CD4-positive, CD25-positive, alpha-beta regulatory T cell (primary cell): ENCODE data around the gene PCNX4. TPM values are rescaled to one million over a fixed set of nuclear protein-coding genes. Genes with fewer than 3 reads are reported as not detected.
A peak's percentile ranks its signal among the peaks of the same experiment; 100 is the strongest.

Source experiments
- ATAC-seq, 2 donors: fragments of 150-1000 bp; cut with Tn5 transposase; one replicate each; pipeline ENCODE4 v1.10.0; 2021; ENCODE audit warnings: low read depth in 2 of 2, moderate number of reproducible peaks in 2 of 2, moderate library complexity in 1 of 2
- DNase-seq, 3 donors: peaks; one replicate each; pipeline versions ENCODE4 v3.0.0 to v3.0.0-alpha.2; 2012 to 2022; ENCODE audit warnings: mixed read lengths in 1 of 3
- H3K27ac ChIP-seq: one replicate; pipeline ENCODE4 v1.7.0; 2013; ENCODE audit warnings: mild to moderate bottlenecking, low read length; ENCODE audit not compliant: insufficient read depth, poor library complexity, severe bottlenecking
- H3K27me3 ChIP-seq: one replicate; pipeline ENCODE4 v1.7.0; 2013; ENCODE audit warnings: low read length; ENCODE audit not compliant: control insufficient read depth, insufficient read depth
- H3K36me3 ChIP-seq: one replicate; pipeline ENCODE4 v1.7.0; 2013; ENCODE audit warnings: mild to moderate bottlenecking, low read length, moderate library complexity; ENCODE audit not compliant: control insufficient read depth, insufficient read depth
- H3K4me1 ChIP-seq: 2 replicates; pipeline ENCODE4 v1.7.0; 2013; ENCODE audit warnings: mild to moderate bottlenecking, low read length; ENCODE audit not compliant: insufficient read depth, control insufficient read depth, poor library complexity, severe bottlenecking
- H3K4me3 ChIP-seq: one replicate; pipeline ENCODE4 v1.7.0; 2013; ENCODE audit warnings: low read depth, mild to moderate bottlenecking, low read length, moderate library complexity
- H3K9me3 ChIP-seq, 2 experiments: 1 replicate in 1 of 2; 2 replicates in 1 of 2; pipeline ENCODE4 v1.7.0; 2013; ENCODE audit warnings: low read length in 2 of 2, mild to moderate bottlenecking in 1 of 2, moderate library complexity in 1 of 2; ENCODE audit not compliant: control insufficient read depth in 2 of 2
- H3K27ac Mint-ChIP-seq, 3 donors: one replicate each; pipeline ENCODE4 v1.8.0; 2020 to 2022; ENCODE audit warnings: mild to moderate bottlenecking in 3 of 3, mixed read lengths in 3 of 3, moderate library complexity in 2 of 3
- H3K27me3 Mint-ChIP-seq: one replicate; pipeline ENCODE4 v1.8.0; 2022; ENCODE audit warnings: mild to moderate bottlenecking, mixed read lengths
- H3K36me3 Mint-ChIP-seq: one replicate; pipeline ENCODE4 v1.8.0; 2020; ENCODE audit warnings: mixed read lengths
- H3K4me1 Mint-ChIP-seq, 4 donors: one replicate each; pipeline ENCODE4 v1.8.0; 2020 to 2022; ENCODE audit warnings: mixed read lengths in 4 of 4, mild to moderate bottlenecking in 1 of 4
- H3K4me3 Mint-ChIP-seq, 4 donors: one replicate each; pipeline ENCODE4 v1.8.0; 2020 to 2022; ENCODE audit warnings: mild to moderate bottlenecking in 4 of 4, mixed read lengths in 4 of 4, moderate library complexity in 3 of 4
- H3K9me3 Mint-ChIP-seq, 7 donors: one replicate each; pipeline ENCODE4 v1.8.0; 2020 to 2022; ENCODE audit warnings: mixed read lengths in 7 of 7, mild to moderate bottlenecking in 3 of 7, moderate library complexity in 2 of 7
- polyA plus RNA-seq, 4 donors: library from polyadenylated mRNA; unstranded; fragments of 300-500 nt; fragmentation: Illumina TruSeq; gene quantifications; one replicate each; pipeline ENCODE4 v1.2.3, GENCODE V29; 2021
- total RNA-seq: library from RNA; stranded (reverse); gene quantifications from one replicate; pipeline ENCODE4 v1.2.3, GENCODE V29; 2022

The PCNX4 gene
- total and polyA plus RNA-seq, 5 donors from 2014 or later, result 14.1 to 34.7 (median 17.9) TPM

- Mint-ChIP-seq H3K27me3 (peaks cover 18% of the 10 kb centered on the region), H3K9me3 (peaks cover 0 to 7% (median 0%) of the 10 kb centered on the region in 7 donors), H3K36me3 (no peaks in the 10 kb centered on the region), H3K4me3 (no peak overlapping the region), H3K4me1 (peaks cover 0 to 2% (median 0%) of the 10 kb centered on the region in 4 donors), H3K27ac (no peak overlapping the region)
- no peaks in the 10 kb centered on the region for H3K9me3 ChIP-seq
- H3K4me3 ChIP-seq, result no peak overlapping the region
- H3K4me1 ChIP-seq, result no peaks in the 10 kb centered on the region
- no peaks in the 10 kb centered on the region for H3K36me3 ChIP-seq
- ATAC-seq, result no peak
- DNase-seq, result no peak
- H3K27ac ChIP-seq, result no peak overlapping the region
- peaks cover 24% of the 10 kb centered on the region for H3K27me3 ChIP-seq
These were observed 119.4 kb downstream of the PCNX4 start for GRCh38 chr14:60211153-60211552.

DNA sequence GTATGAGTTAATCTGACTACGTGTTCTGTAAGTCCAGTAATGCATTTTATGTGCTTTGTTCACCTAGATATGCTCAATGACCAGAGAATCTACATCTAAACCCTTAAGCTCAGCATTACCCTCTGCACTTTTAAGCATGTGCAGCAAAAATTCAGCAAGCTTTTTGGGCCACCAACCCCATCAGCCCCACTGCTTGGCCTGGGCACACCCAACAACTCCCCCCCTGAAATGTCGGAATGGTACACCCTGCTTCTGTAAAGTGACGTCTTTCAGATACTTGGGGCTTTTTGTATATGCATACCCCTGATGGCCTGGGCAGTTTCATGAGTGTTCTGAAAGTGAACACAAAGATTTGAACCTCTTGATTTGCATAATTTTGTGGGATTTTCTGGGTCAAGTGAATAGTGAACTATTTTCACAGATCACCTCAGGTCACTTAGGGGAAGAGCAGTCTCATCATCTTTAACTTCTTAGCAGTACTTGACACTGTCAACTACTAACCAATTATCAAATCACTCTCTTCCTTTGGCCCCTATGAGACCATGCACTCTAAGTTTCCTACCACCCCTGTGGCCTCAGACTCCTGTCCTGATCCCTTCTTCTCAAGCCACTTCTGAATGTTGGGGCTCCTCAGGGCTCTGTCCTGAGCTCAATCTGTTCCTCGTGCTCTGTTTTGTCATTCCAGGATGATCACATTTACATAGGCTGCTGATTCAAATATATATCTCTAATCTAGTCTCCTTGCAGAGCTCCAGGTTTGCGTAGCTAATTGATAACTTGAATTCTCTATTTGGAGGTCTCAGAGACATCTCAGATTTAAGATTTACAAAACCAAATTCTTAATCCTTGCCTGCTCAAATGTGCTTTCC lies 121.0 kb downstream of the PCNX4 start:
- H3K9me3 Mint-ChIP-seq, result peaks cover 0 to 7% (median 0%) of the 10 kb centered on the region in 7 donors
- H3K27ac Mint-ChIP-seq, result peak overlapping the region in 1 of 3 donors; percentile 10
- DNase-seq (no peak), ATAC-seq (no peak)
- H3K4me1 Mint-ChIP-seq, result no peaks in the 10 kb centered on the region
- no peaks in the 10 kb centered on the region for H3K36me3 Mint-ChIP-seq
- H3K27me3 ChIP-seq, result peaks cover 19% of the 10 kb centered on the region
- no peak overlapping the region for H3K27ac ChIP-seq
- no peak overlapping the region for H3K4me3 ChIP-seq
- H3K9me3 ChIP-seq, result no peaks in the 10 kb centered on the region
- peaks cover 15% of the 10 kb centered on the region for H3K27me3 Mint-ChIP-seq
- H3K4me1 ChIP-seq, result no peaks in the 10 kb centered on the region
- no peak overlapping the region for H3K4me3 Mint-ChIP-seq
- no peaks in the 10 kb centered on the region for H3K36me3 ChIP-seq

DNA sequence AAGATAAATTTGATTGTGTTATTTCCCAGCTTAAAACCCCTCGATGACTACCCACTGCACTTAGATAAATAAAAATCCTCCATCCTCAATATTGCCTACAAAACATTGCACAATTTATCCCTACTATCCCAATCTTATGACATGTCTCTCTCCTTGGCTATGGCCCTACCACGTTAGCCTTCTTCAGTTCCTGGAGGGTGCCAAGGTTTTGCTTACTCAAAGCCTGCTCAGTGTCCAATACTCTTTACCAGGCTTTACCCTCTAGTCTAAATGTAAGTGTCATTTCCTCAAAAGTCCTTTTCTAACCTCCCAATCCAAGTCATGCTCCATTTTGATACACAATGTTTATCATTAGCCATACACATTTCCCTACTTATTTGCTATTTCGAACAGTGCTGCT lies 122.3 kb downstream of the PCNX4 start:
- Histone ChIP-seq H3K27ac (no peak overlapping the region), H3K4me1 (no peaks in the 10 kb centered on the region), H3K4me3 (no peak overlapping the region), H3K9me3 (no peaks in the 10 kb centered on the region), H3K36me3 (no peaks in the 10 kb centered on the region), H3K27me3 (peaks cover 9% of the 10 kb centered on the region)
- Mint-ChIP-seq H3K27me3 (peaks cover 13% of the 10 kb centered on the region), H3K27ac (no peak overlapping the region), H3K9me3 (peaks cover 0 to 7% (median 0%) of the 10 kb centered on the region in 7 donors), H3K4me1 (no peaks in the 10 kb centered on the region), H3K4me3 (no peak overlapping the region), H3K36me3 (no peaks in the 10 kb centered on the region)
- ATAC-seq, result no peak
- no peak for DNase-seq

DNA sequence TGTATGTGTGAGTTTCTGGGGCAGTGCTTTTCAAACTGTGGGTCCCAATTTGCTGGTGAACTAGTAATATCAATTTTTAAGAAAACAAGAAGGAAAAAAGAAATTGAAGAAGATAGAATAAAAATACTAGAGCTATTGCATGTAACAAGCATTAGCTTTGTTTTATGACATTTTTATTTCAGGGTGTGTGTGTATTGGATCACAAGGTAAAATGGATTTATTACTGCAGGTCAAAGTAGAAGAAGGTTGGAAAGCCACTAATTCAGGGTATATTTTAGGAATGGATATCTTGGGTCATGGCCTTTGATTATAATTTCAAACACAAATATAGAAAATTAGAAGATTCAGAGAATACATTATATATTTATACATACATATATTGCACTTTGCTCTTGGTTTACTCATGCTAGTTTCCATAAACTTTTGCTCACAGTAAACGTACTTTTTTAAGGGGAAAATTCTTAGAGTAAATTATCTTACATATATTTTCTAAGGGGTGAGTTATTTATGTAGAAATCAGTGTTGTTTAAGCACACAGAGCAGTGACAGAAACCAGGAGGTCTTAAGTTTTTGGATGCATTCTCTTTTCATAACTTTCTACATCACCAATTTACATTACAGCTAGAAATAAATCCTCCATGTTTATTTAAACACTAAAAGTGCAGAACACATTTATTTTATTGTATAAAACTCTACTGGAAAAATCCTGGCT lies 122.8 kb downstream of the PCNX4 start:
- peaks cover 6% of the 10 kb centered on the region for H3K27me3 ChIP-seq
- H3K27ac ChIP-seq, result no peak overlapping the region
- H3K9me3 ChIP-seq, result no peaks in the 10 kb centered on the region
- no peaks in the 10 kb centered on the region for H3K4me1 ChIP-seq
- no peak overlapping the region for H3K4me3 ChIP-seq
- DNase-seq, result no peak
- H3K4me1 Mint-ChIP-seq, result no peaks in the 10 kb centered on the region
- no peak overlapping the region for H3K27ac Mint-ChIP-seq
- H3K9me3 Mint-ChIP-seq, result peaks cover 0 to 5% (median 0%) of the 10 kb centered on the region in 7 donors
- H3K36me3 ChIP-seq, result no peaks in the 10 kb centered on the region
- H3K27me3 Mint-ChIP-seq, result peaks cover 7% of the 10 kb centered on the region
- H3K4me3 Mint-ChIP-seq, result no peak overlapping the region
- H3K36me3 Mint-ChIP-seq, result no peaks in the 10 kb centered on the region
- ATAC-seq, result no peak

GRCh38 chr14:60215127-60215444 lies 123.4 kb downstream of the PCNX4 start:
- Mint-ChIP-seq H3K4me1 (no peaks in the 10 kb centered on the region), H3K27me3 (peaks cover 2% of the 10 kb centered on the region), H3K36me3 (no peaks in the 10 kb centered on the region), H3K27ac (no peak overlapping the region), H3K9me3 (peaks cover 0 to 3% (median 0%) of the 10 kb centered on the region in 7 donors), H3K4me3 (no peak overlapping the region)
- Histone ChIP-seq H3K27me3 (peaks cover 6% of the 10 kb centered on the region), H3K27ac (no peak overlapping the region), H3K4me1 (no peaks in the 10 kb centered on the region), H3K4me3 (no peak overlapping the region), H3K36me3 (no peaks in the 10 kb centered on the region), H3K9me3 (no peaks in the 10 kb centered on the region)
- no peak for DNase-seq
- ATAC-seq, result no peak

DNA sequence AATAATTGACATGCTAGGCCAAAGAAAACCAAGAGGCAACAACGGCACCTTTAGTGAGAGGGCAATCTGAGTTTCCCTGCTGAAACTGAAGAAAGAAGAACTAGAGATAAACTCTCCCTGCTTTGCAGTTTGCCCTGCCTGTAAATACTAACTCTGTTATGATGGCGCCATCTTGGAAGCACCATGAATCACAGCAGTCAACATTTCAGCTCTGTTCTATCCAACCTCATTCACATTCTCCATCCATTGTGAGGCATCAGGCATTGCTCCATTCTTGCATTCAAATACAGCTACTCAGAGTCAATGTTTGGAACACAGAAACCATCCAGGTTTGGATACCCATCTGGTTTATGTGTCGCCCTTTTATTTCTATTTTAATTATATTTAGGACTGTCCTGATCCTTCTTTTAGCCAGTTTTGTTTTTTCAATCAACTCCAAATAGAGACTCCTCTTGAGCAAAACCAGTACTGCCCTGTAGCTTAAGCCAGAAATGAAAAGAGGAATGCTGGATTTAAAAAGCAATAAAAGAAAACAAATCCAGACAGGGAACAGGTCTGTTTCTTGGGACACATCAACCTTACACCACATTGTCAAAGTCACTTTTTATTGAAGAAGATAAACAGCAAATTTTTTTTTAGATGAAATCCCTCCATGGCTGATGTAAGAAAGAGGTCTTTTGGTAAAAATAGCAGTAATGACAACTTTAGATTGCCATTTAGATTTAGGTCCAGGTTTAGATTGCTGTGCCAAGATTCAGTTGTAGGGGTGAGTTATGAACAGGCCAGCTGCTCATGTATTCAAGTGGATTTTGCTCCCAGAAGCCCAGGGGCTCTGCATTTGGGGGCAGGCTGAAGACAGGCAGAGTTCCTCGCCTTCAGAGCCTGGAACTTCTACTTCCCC lies 124.0 kb downstream of the PCNX4 start:
- no peaks in the 10 kb centered on the region for H3K9me3 ChIP-seq
- Mint-ChIP-seq H3K27ac (no peak overlapping the region), H3K4me3 (no peak overlapping the region), H3K9me3 (peaks cover 0 to 3% (median 0%) of the 10 kb centered on the region in 7 donors), H3K27me3 (no peaks in the 10 kb centered on the region), H3K36me3 (no peaks in the 10 kb centered on the region), H3K4me1 (no peaks in the 10 kb centered on the region)
- H3K4me1 ChIP-seq, result no peaks in the 10 kb centered on the region
- peaks cover 6% of the 10 kb centered on the region for H3K27me3 ChIP-seq
- H3K4me3 ChIP-seq, result no peak overlapping the region
- H3K27ac ChIP-seq, result no peak overlapping the region
- H3K36me3 ChIP-seq, result no peaks in the 10 kb centered on the region
- DNase-seq (no peak), ATAC-seq (no peak)

GRCh38 chr14:60217713-60218112 lies 126.0 kb downstream of the PCNX4 start:
- ATAC-seq, result no peak
- no peaks in the 10 kb centered on the region for H3K27me3 Mint-ChIP-seq
- Histone ChIP-seq H3K9me3 (no peaks in the 10 kb centered on the region), H3K27me3 (peaks cover 2% of the 10 kb centered on the region), H3K27ac (no peak overlapping the region), H3K4me1 (no peaks in the 10 kb centered on the region), H3K36me3 (no peaks in the 10 kb centered on the region), H3K4me3 (no peak overlapping the region)
- H3K36me3 Mint-ChIP-seq, result no peaks in the 10 kb centered on the region
- no peak for DNase-seq
- H3K4me3 Mint-ChIP-seq, result no peak overlapping the region
- H3K4me1 Mint-ChIP-seq, result no peaks in the 10 kb centered on the region
- peaks cover 0 to 3% (median 0%) of the 10 kb centered on the region in 7 donors for H3K9me3 Mint-ChIP-seq
- no peak overlapping the region for H3K27ac Mint-ChIP-seq
